GM21825 (cell line): ENCODE results near the gene CTNS.

Experiments
- ATAC-seq: cut with Tn5 transposase; IDR thresholded peaks from one replicate; pipeline ENCODE4 v1.9.1; 2021; ENCODE audit warnings: mild to moderate bottlenecking, moderate library complexity; ENCODE audit not compliant: unreplicated experiment

The CTNS gene

DNA sequence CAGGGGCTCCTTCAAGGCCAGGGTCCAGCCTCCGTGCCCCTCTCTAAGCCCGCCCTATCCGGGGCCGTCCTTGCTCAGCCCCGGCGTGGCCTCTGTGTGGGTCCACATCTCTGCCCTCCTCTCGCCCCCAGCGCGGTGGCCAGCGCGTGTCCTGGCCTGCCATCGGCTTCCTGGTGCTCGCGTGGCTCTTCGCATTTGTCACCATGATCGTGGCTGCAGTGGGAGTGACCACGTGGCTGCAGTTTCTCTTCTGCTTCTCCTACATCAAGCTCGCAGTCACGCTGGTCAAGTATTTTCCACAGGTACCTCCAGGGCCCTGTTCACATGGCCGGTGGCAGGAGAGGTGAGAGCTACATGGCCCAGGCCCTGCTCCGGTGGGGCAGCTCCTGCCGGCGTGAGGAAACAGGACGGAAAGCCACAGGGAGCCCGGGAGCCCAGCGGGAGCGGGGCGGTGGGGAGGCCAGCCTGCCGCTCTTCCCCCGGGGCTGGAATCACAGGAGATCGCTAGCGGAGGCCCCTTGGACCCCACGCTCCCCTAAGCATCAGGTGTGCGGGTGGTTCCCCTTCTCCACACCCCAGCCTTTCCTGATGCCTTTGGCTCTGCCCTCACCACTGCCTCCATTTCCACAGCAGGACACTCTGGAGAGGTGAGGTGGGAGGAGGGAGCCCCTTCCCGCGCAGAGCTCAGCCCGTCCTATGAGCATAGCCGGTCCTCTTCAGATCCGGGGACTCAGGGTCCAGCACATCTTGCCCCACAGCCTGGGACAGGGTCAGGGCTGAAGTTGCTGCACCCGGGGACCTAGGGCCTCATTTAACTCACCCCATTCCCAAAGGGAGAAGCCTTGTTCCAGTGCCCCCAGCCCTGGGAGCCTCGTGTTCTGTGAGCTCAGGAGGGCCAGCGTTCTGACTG lies 21.6 kb downstream of the CTNS start:
- no peak for ATAC-seq

- ATAC-seq, result no peak
Measured at GRCh38 chr17:3658784-3659449, 22.4 kb downstream of the CTNS start.

- no peak for ATAC-seq
Measured at GRCh38 chr17:3659541-3660111, 23.1 kb downstream of the CTNS start.

DNA sequence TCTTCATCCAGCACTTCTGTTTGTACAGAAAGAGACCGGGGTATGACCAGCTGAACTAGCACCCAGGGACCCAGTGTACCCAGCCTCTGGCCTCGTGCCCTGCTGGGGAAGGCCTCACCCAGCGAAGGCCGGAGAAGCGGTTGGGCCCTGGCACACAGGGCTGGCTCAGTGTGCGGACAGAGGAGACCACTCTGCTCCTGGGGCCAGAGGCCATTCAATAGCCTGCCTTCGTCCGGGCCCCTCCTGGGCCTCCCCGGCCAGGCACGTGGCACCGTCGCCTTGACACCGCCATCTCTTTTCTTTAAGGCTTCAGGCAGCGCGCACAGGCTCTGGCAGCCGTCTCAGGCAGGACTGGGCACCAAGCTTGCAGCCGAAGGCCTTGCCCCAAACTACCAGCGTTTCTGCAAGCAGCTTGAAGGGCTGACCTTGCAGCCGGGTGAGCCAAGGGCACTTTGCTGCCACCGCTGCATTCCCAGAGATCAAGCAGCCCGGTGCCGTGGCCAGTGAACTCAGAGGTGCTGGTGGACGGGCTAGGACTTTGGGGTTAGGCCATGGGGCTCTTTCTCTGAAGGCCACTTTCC lies 23.8 kb downstream of the CTNS start:
- ATAC-seq, result no peak

DNA sequence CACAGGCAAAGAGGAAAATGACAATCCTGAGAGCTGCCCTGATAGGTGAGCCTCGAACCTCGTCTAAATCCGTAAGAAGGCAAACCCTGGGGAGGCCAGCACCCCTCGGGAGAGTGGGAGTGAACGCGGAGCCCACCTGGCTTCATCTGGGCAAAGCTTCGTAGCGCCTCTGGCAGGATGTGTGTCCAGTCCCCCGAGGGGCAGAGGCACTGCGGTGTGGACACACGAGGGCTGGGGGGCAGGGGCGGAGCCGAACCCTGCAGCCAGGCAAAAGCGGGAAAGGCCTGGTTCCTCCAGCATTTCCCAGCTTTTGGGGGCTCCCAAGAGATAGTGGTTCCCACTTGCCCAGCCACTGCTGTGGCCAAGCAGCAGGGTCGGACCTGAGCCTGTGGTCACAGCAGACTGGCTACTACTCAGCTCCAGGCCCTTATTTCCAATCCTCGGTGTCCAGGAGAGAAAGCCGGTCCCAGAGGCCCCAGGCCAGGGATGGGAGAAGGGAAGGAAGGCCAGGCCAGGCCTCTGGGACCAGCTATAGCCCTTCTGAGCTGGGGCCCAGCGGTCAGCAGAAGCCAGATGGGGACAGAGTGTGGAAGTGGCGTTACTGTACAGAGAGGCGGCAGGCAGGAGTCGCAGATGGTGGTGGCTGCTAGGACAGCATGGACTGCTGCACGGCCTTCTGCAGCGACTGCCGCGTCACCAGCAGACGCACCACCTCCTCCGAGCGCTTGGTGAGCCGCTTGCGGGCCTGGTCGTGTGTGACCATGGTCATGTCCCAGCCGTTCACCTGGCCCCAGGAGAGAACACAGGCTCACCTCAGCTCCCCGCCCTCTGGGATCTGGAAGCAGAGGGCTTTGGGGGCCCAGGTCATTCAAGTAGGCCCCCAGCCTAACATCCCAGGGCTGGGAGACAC lies 26.8 kb downstream of the CTNS start:
- ATAC-seq, result no peak

- ATAC-seq, result no peak
Measured at GRCh38 chr17:3665834-3666233, 29.3 kb downstream of the CTNS start.

- ATAC-seq, result no peak
Measured at GRCh38 chr17:3666516-3666915, 30.0 kb downstream of the CTNS start.

GRCh38 chr17:3667366-3668278 lies 31.1 kb downstream of the CTNS start:
- peak; percentile 23 for ATAC-seq

DNA sequence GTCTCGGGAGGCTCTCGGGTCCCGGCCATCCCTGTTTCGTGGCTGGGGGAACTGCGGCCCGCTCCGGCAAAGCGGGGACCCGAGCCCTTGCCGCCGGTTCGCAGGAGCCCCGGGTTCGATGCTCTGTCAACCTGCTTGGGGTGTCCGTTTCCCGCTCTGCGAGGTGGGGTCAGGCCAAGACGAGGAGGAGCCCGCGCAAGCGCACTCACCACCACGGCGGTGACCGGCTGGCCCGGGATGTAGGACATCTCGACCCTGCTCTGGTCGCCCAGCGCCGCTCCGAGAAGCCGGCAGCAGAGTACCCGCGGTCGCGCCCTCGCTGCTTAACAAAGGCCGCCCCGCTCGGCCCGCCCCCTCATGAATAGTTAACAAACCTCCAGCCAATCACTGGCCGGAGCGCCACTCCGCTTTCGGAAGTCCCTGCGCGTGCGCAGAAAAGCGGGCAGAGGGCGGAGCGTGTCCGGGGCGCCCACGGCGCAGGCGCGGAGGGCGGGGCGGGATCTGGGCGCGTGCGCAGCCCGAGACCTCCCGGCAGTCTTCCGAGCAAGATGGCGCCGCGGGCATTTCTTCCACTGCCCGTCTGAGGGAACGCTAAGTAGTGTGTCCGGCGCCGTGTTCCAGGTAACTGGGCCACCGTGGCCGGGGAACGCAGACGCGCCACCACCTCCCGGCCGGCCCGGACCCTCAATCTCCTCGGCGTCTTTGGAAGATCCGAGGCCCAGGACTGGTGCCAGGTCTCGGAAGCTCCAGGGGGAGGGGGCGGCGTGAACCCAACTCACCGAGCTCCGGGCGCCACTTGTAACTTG lies 31.9 kb downstream of the CTNS start, which contains the start of the genes EMC6 and TAX1BP3:
EMC6 (plus strand) TSS at position 534 of the 806 bp plus-strand sequence. CDS start 335 bp downstream, outside the sequence.
TAX1BP3 (minus strand) TSS at position 300 of the 806 bp plus-strand sequence; CDS start at position 248, 52 bp downstream.
- peak; percentile 80 for ATAC-seq

- peak; percentile 1 for ATAC-seq
Measured at GRCh38 chr17:3669085-3669347, 32.5 kb downstream of the CTNS start.

DNA sequence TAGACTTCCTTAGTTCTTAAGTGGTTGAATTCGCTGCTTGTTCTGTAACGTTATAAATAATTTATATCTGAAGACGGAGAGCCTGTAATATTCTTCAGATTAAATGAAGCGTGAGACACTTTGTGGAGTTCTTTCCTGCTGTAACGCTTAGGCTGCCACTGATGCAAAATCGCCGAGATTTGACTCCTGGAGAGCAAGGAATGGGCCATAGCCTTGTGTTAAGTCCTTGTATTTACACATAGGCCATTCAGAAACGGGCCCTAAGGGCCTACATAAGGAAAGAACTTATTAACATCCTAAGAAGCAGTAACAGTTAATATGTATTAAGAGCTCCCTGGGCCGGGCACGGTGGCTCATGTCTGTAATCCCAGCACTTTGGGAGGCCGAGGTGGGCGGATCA lies 33.0 kb downstream of the CTNS start:
- no peak for ATAC-seq

DNA sequence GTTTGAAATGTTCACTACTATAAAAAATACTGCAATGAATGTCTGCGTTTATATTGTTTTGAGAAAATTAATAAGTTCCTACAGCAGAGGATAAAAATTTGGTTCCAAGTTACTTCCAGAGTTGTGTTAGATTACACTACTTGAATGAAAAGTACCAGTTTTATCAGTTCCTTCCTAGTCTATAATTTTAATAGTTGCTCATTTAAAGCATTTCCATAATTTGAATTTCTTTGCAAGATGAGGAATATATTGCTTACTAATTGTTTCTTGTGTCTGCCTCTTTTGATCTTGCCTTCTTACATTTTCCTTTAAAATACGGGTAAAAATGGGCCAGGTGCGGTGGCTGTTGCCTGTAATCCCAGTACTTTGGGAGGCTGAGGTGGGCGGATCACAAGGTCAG lies 36.0 kb downstream of the CTNS start:
- no peak for ATAC-seq

DNA sequence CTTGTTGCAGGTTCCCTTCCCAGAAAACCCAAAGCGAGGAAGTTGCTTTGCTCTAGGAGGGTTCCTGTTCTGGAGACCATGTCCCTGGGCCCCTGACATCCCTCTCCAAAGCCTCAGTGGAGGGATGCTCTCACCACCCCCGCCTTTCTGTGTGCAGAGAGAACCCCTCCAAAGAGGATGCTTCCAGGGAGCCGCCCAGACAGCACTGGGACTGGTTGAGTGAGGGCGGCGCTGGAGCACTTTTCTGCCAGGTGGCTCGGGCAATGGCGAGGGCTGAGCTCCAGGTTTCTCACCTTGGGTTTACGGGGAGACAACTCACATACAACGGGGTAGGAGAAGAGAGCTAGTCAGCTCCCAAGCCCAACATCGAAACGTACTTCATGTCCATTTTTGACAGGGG lies 39.3 kb downstream of the CTNS start:
- ATAC-seq, result no peak

DNA sequence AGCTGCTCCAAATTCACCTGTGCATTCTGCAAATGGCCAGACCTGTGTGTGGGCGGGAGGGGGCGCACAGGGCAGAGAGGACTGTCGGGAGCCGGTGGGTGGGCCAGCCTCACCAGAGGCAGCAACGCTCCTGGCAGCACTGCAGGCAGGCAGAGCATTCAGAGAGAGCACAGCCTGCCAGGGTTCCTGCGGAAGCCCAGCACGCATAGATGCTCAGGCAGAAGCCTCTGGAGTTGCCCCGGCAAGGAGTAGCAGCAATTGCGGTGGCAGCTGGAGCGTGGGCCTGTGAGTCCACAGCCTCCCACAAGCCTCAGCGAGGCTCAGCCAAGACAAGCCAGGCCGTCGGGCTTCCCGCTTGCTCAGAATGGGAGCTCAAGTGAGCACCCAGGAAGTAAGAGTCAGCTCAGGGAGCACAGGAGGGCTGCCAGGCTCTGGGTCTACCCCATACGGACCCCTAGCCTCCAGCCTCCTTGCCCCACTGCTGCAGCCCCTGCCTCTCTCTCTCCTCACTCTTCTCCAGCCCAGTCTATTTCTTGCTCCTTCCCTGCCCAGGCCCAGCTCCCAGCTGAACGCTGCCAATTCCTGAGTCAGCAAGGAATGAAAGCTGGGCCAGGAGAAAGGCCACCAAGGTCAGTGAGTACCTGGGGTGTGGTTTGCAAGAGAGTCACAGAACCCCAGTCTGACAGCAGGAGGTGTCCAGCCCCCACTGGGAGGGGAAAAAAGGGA lies 41.7 kb downstream of the CTNS start:
- no peak for ATAC-seq

DNA sequence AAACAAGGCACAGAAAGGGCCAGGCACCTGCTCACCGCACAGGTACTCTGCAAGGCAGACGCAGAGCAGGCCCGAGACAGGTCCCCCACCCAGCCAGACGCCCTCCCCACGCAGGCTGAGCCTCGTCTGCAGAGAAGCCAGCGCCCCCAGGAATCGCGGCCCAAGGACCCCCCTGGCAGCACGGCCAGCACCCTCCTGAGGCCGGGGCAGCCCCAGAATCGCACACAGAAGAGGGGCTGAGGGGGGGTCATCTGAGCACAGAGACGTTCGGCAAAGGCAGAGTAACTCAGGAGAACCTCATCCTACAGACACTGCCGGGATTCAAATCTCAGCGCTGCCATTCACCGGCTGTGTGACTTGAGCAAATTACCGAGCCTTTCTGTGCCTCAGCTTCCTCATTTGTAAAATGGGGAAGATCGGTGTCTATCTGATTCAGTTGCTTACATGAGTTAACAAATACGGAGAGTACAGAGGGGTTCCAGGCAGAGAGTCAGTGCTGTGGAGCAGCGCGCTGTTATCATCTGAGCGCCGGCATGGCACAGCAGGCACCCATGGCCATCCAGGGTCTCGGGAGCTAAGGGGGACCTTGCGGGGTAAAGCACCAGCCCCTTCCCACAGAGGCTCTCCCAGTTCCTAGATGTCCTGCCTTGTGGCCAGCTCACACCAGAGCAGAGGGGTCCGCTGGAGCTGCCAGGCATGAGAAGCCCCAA lies 42.4 kb downstream of the CTNS start:
- ATAC-seq, result no peak

- no peak for ATAC-seq
Measured at GRCh38 chr17:3679531-3680126, 43.1 kb downstream of the CTNS start.

- no peak for ATAC-seq
Measured at GRCh38 chr17:3681057-3681456, 44.5 kb downstream of the CTNS start.
